Measurements from ENCODE around the gene CDX4.

- TF ChIP-seq POLR2A (IDR thresholded peaks at IDR 0.05; ENCODE audit: low read length): no peak
- no peak for TF ChIP-seq GATA1 (IDR thresholded peaks at IDR 0.05; ENCODE audit: low read depth, low read length)
Measured at GRCh38 chrX:73398185-73398914, 48.5 kb upstream of the CDX4 start.

Data from erythroblast (primary cell).